Adrenal gland (tissue), 12 donors: ENCODE data around the gene ASF1A. TPM values are rescaled to one million over a fixed set of nuclear protein-coding genes. Genes with fewer than 3 reads are reported as not detected.
A peak's percentile ranks its signal among the peaks of the same experiment; 100 is the strongest.

Experiments used
- DNase-seq, 7 donors: peaks; one replicate each; pipeline ENCODE4 v3.0.0-alpha.2; 2019 to 2020
- H3K27ac ChIP-seq, 5 donors: fragments of 200-600 bp; sonication (generic) in 4 of 5; 1 replicate in 3 of 5; 2 replicates in 2 of 5; pipeline versions ENCODE4 v1.5.1 to v1.8.0; 2016 to 2020; ENCODE audit warnings: mild to moderate bottlenecking in 1 of 5
- H3K27me3 ChIP-seq: fragments of 200-600 bp; 2 replicates; pipeline ENCODE4 v1.8.0; 2021
- H3K36me3 ChIP-seq, 2 donors: fragments of 200-600 bp; replicated peaks in 1 of 2; 1 replicate in 1 of 2; 2 replicates in 1 of 2; pipeline versions ENCODE4 v1.5.1 to v1.8.0; 2018 to 2022
- H3K4me1 ChIP-seq, 2 donors: fragments of 200-600 bp; replicated peaks in 1 of 2; 1 replicate in 1 of 2; 2 replicates in 1 of 2; pipeline versions ENCODE4 v1.5.1 to v1.8.0; 2018 to 2021
- H3K4me3 ChIP-seq, 4 donors: fragments of 200-600 bp; sonication (generic) in 3 of 4; one replicate each; pipeline ENCODE4 v1.5.1; 2016 to 2018
- H3K9me3 ChIP-seq, 3 donors: fragments of 200-600 bp; sonication (generic) in 1 of 3; replicated peaks in 1 of 3; 1 replicate in 2 of 3; 2 replicates in 1 of 3; pipeline versions ENCODE4 v1.5.1 to v1.8.0; 2016 to 2021
- POLR2A ChIP-seq, 2 donors: fragments of 450-650 bp; IDR thresholded peaks; one replicate each; pipeline ENCODE4 v1.6.1; 2017; ENCODE audit warnings: antibody characterized with exemption in 2 of 2, mild to moderate bottlenecking in 2 of 2, moderate library complexity in 1 of 2
- WGBS, 4 donors: extraction: QIAGEN DNeasy Blood & Tissue Kit in 2 of 4; methylation state at CpG; one replicate each; pipeline versions ENCODE4 v1.1.5 to v1.1.7; 2013 to 2017; 5-methylcytosine and 5-hydroxymethylcytosine counted together
- intact Hi-C, 2 donors: fragments of 100-400 bp; cut with DNase I; formaldehyde crosslinking; loops; one replicate each; pipeline versions ENCODE4 v1.14.1 to v1.15.0; 2022 to 2023
- polyA plus RNA-seq, 3 donors: library from polyadenylated mRNA; stranded (reverse); fragments of 200-250 nt in 2 of 3; fragments of 350-450 nt in 1 of 3; fragmentation: Illumina TruSeq in 1 of 3; extraction: RNeasy Lipid Tissue Mini Kit (QIAGEN cat#74804) in 1 of 3; gene quantifications; one replicate each; pipeline ENCODE4 v1.2.3, GENCODE V29; 2013 to 2014
- total RNA-seq, 9 donors: library from RNA; depleted of rRNA in 4 of 9; stranded (reverse); fragments of >200 nt in 4 of 9; fragments of 120-200 nt in 1 of 9; fragmentation: NEBNext Ultra II Directional in 1 of 9; extraction: Animal tissue kit (Norgen Biotek cat#: 25700) in 1 of 9; gene quantifications; one replicate each; pipeline versions ENCODE4 v1.1.0 to v1.2.4, GENCODE V29; 2013 to 2023
- TF ChIP-seq, protein P1 (sequence below), 6 experiments: fragments of 450-650 bp in 4 of 6; fragments of 200-600 bp in 2 of 6; sonication (generic) in 1 of 6; IDR thresholded peaks; 1 replicate in 5 of 6; 2 replicates in 1 of 6; pipeline versions ENCODE4 v1.5.1 to v1.8.0; 2016 to 2021; ENCODE audit warnings: antibody characterized with exemption in 6 of 6, mild to moderate bottlenecking in 2 of 6, moderate library complexity in 1 of 6
- donor health status: healthy with polysubstance abuse.
- donor health status: Bipolar disorder and iron deficiency.
- donor health status: DM: yes; HTN: yes; CAD: no.
- donor health status: DM: no; HTN: no; CAD: no.
- donor health status: DM: no; HTN: no; CAD: no.
- donor health status: DM: yes; HTN: yes; CAD: no.

ASF1A gene
- total and polyA plus RNA-seq, 12 donors = 8.7 to 107 (median 21.5) TPM

DNA sequence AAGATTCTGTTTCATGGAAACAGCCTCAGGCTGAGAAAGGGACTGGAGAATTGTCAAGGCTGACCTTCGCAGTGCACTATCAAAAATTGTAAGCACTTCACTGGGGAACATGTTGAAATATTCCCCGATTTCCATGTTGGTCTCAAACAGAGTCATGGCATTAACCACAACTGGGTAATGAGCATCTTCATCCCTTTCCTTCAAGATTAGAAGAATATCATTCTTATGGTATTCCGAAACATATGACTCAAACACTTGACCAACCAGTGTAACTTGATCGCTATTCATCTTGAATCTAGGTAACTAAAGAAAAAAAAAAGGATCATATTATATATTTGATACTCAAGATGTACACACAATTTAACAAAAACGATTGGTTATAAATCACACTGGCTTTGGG, 37.5 kb downstream of the ASF1A start:
- TF ChIP-seq, protein P1, sequence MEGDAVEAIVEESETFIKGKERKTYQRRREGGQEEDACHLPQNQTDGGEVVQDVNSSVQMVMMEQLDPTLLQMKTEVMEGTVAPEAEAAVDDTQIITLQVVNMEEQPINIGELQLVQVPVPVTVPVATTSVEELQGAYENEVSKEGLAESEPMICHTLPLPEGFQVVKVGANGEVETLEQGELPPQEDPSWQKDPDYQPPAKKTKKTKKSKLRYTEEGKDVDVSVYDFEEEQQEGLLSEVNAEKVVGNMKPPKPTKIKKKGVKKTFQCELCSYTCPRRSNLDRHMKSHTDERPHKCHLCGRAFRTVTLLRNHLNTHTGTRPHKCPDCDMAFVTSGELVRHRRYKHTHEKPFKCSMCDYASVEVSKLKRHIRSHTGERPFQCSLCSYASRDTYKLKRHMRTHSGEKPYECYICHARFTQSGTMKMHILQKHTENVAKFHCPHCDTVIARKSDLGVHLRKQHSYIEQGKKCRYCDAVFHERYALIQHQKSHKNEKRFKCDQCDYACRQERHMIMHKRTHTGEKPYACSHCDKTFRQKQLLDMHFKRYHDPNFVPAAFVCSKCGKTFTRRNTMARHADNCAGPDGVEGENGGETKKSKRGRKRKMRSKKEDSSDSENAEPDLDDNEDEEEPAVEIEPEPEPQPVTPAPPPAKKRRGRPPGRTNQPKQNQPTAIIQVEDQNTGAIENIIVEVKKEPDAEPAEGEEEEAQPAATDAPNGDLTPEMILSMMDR (IDR thresholded peaks at IDR 0.05) = no peak
- TF ChIP-seq POLR2A (IDR thresholded peaks at IDR 0.05) = no peak
- Histone ChIP-seq H3K9me3 (no peaks in the 10 kb centered on the region), H3K4me1 (peaks cover 5 to 22% of the 10 kb centered on the region in 2 donors), H3K27ac (no peak overlapping the region), H3K36me3 (peaks cover 0 to 15% of the 10 kb centered on the region in 2 donors), H3K4me3 (no peak overlapping the region), H3K27me3 (no peaks in the 10 kb centered on the region)
- 86 to 93% (median 88%) methylated on average over 5 of the region's 5 CpGs for WGBS, 4 donors
- no peak for DNase-seq
- intact Hi-C loops = no loop called here

DNA sequence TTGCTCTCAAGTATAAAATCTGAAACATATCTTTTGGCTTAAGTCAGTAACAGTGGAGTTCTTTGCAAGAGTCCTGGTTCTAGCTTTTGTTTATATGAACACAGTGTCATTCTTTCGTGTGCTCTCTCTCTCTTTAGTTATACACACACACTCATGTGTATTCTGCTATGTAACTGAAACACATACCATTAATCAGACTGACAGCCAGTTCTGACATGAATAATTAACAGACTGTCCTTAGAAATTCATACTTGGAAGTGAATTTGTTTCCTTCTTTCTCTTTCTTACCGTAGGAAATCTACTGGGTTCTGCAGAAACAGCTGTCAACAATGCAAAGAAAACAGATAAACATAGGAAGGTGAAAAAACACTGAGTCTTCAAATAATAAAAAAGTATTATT, 38.5 kb downstream of the ASF1A start:
- intact Hi-C loops = no loop called here
- no peak for DNase-seq
- Histone ChIP-seq H3K27me3 (no peaks in the 10 kb centered on the region), H3K9me3 (no peaks in the 10 kb centered on the region), H3K4me1 (peaks cover 5 to 22% of the 10 kb centered on the region in 2 donors), H3K36me3 (peaks cover 0 to 15% of the 10 kb centered on the region in 2 donors), H3K4me3 (no peak overlapping the region), H3K27ac (no peak overlapping the region)
- 49 to 57% (median 52%) methylated on average over 2 of the region's 2 CpGs for WGBS, 4 donors
- TF ChIP-seq, protein P1 (IDR thresholded peaks at IDR 0.05) = no peak
- TF ChIP-seq POLR2A (IDR thresholded peaks at IDR 0.05) = no peak

- H3K4me3 ChIP-seq = peak overlapping the region; percentile 76 to 96 (median 79)
- no peaks in the 10 kb centered on the region for H3K9me3 ChIP-seq
- peaks cover 0 to 15% of the 10 kb centered on the region in 2 donors for H3K36me3 ChIP-seq
- no peak for TF ChIP-seq POLR2A (IDR thresholded peaks at IDR 0.05)
- TF ChIP-seq, protein P1 (IDR thresholded peaks at IDR 0.05) = no peak
- 20 to 24% (median 22%) methylated on average over 8 of the region's 8 CpGs for WGBS, 4 donors
- intact Hi-C loops = no loop called here
- peaks cover 5 to 22% of the 10 kb centered on the region in 2 donors for H3K4me1 ChIP-seq
- no peak for DNase-seq
- peak overlapping the region in 3 of 5 donors; percentile 91 to 95 (median 95) for H3K27ac ChIP-seq
- H3K27me3 ChIP-seq = no peaks in the 10 kb centered on the region
Observed at GRCh38 chr6:118933855-118934460, 40.0 kb downstream of the ASF1A start.

GRCh38 chr6:118934461-118935330, 40.7 kb downstream of the ASF1A start, which contains the start of gene MCM9:
Gene MCM9, minus strand, starts transcription at chr6:118935159. Its CDS starts 3,436 bp downstream, at chr6:118931723.
- DNase-seq = peak; percentile 92 to 94 (median 94)
- intact Hi-C loops = no loop called here

More at GRCh38 chr6:118934461-118935330, 40.7 kb downstream of the ASF1A start, which contains the start of gene MCM9:
- peak within 1 kb of the TSS; percentile 76 to 96 (median 79) for H3K4me3 ChIP-seq
- peaks cover 5 to 22% of the 10 kb centered on the region in 2 donors for H3K4me1 ChIP-seq
- WGBS, 4 donors = 0 to 2% (median 0%) methylated on average over 28 to 95 of the region's 95 CpGs
- H3K9me3 ChIP-seq = no peaks in the 10 kb centered on the region
- TF ChIP-seq, protein P1 (IDR thresholded peaks at IDR 0.05) = peak in 1 of 6 experiments; percentile 5
- TF ChIP-seq POLR2A (IDR thresholded peaks at IDR 0.05) = peak; percentile 50 to 89
- H3K36me3 ChIP-seq = peaks cover 0 to 11% of the 10 kb centered on the region in 2 donors
- peak within 1 kb of the TSS; percentile 89 to 96 (median 95) for H3K27ac ChIP-seq
- H3K27me3 ChIP-seq = no peaks in the 10 kb centered on the region
